Heart left ventricle (tissue), 16 donors: ENCODE measurements around the gene IKZF4. TPM values are rescaled to one million over a fixed set of nuclear protein-coding genes. Genes with fewer than 3 reads are reported as not detected.
A peak's percentile ranks its signal among the peaks of the same experiment; 100 is the strongest.

Experiments
- ATAC-seq, 4 donors: fragments of 200-7000 bp; cut with Tn5 transposase; one replicate each; pipeline ENCODE4 v1.9.1; 2020 to 2022; ENCODE audit warnings: moderate library complexity in 4 of 4, mild to moderate bottlenecking in 3 of 4, moderate number of reproducible peaks in 1 of 4
- DNase-seq, 5 donors: peaks; one replicate each; pipeline ENCODE4 v3.0.0-alpha.2; 2020
- H3K27ac ChIP-seq, 12 donors: fragments of 200-600 bp; sonication (generic) in 4 of 12; one replicate each; pipeline versions ENCODE4 v1.5.0 to v1.8.0; 2016 to 2022; ENCODE audit warnings: mild to moderate bottlenecking in 2 of 12
- H3K27me3 ChIP-seq, 9 donors: fragments of 200-600 bp; sonication (generic) in 2 of 9; one replicate each; pipeline versions ENCODE4 v1.5.1 to v1.8.0; 2016 to 2022; ENCODE audit warnings: mild to moderate bottlenecking in 3 of 9
- H3K36me3 ChIP-seq, 9 donors: fragments of 200-600 bp; sonication (generic) in 2 of 9; one replicate each; pipeline versions ENCODE4 v1.5.0 to v1.8.0; 2018 to 2022; ENCODE audit warnings: mild to moderate bottlenecking in 2 of 9
- H3K4me1 ChIP-seq, 12 donors: fragments of 200-600 bp; sonication (generic) in 4 of 12; one replicate each; pipeline versions ENCODE4 v1.5.0 to v1.8.0; 2016 to 2022; ENCODE audit warnings: mild to moderate bottlenecking in 3 of 12
- H3K4me3 ChIP-seq, 12 donors: fragments of 200-600 bp; sonication (generic) in 4 of 12; one replicate each; pipeline versions ENCODE4 v1.5.0 to v1.8.0; 2017 to 2022; ENCODE audit warnings: mild to moderate bottlenecking in 9 of 12, moderate library complexity in 4 of 12
- H3K9me3 ChIP-seq, 12 donors: fragments of 200-600 bp; sonication (generic) in 4 of 12; one replicate each; pipeline versions ENCODE4 v1.5.0 to v1.8.0; 2016 to 2022; ENCODE audit warnings: mild to moderate bottlenecking in 1 of 12
- CTCF ChIP-seq, 12 donors: fragments of 200-600 bp; sonication (generic) in 4 of 12; IDR thresholded peaks; one replicate each; pipeline versions ENCODE4 v1.5.0 to v1.8.0; 2018 to 2022; ENCODE audit warnings: antibody characterized with exemption in 12 of 12, mild to moderate bottlenecking in 5 of 12
- POLR2A ChIP-seq, 2 donors: fragments of 450-650 bp; IDR thresholded peaks; one replicate each; pipeline ENCODE4 v1.6.1; 2017; ENCODE audit warnings: antibody characterized with exemption in 2 of 2, mild to moderate bottlenecking in 2 of 2, moderate library complexity in 2 of 2
- WGBS, 4 donors: extraction: QIAGEN DNeasy Blood & Tissue Kit in 2 of 4; methylation state at CpG; one replicate each; pipeline versions ENCODE4 v1.1.5 to v1.1.7; 2013 to 2018; 5-methylcytosine and 5-hydroxymethylcytosine counted together
- intact Hi-C, 10 donors: fragments of 100-400 bp; cut with DNase I; formaldehyde crosslinking; loops; one replicate each; pipeline versions ENCODE4 v1.11.1 to v1.14.2; 2022
- polyA plus RNA-seq, 2 donors: library from polyadenylated mRNA; stranded (reverse); fragments of 200-250 nt; gene quantifications; one replicate each; pipeline ENCODE4 v1.2.3, GENCODE V29; 2013
- total RNA-seq, 9 donors: library from RNA; depleted of rRNA in 2 of 9; stranded (reverse); fragments of >200 nt in 2 of 9; fragmentation: NEBNext Ultra II Directional in 3 of 9; extraction: Animal tissue kit (Norgen Biotek cat#: 25700) in 3 of 9; gene quantifications; one replicate each; pipeline versions ENCODE4 v1.1.0 to v1.2.4, GENCODE V29; 2016 to 2023
- donor health status: ischemic (EF 13 %, LVEDD 7.1; RV severe dilation, severe dysfunction).
- donor health status: healthy with polysubstance abuse.
- donor health status: DM: no; HTN: yes; CAD: no.
- donor health status: DM: no; HTN: no; CAD: no.
- donor health status: ischemic (EF 25% LVEDD 6.9; RV normal size, moderate dysfunction).
- donor health status: ischemic (EF 25% LVEDD 5.7; RV mildly dilated, moderate dysfunction).
- donor health status: healthy.
- donor health status: DM: yes; HTN: yes; CAD: no.
- donor health status: ischemic (EF 35%, LVEDD 5.7; RV mildly dilated, moderate dysfunction).
- donor health status: nonischemic (EF 11% LVEDD 7.7; RV severe dilation, severe dysfunction).
- donor health status: DM: yes; HTN: yes; CAD: no.
- donor health status: PGD.
- donor health status: ischemic (EF 29% LVEDD 5.4; RV normal size, mild dysfunction).
- donor health status: nonischemic (EF 23%, LVEDD 6.1; RV moderate dilation, normal function).

The IKZF4 gene
- total and polyA plus RNA-seq, 11 donors, result 2.6 to 10.3 (median 6.8) TPM

- intact Hi-C loops, result loop anchor here in 2 of 10 donors (5.0 kb wide), 3 partner anchors 41 to 156 kb away; partner anchors contain the start of genes DGKA (in 1 of the 2), ORMDL2 (in 1 of the 2), PYM1 (in 1 of the 2) and SARNP (in 1 of the 2)
- peak overlapping the region; percentile 22 to 95 (median 70) for H3K4me3 ChIP-seq
- WGBS, 4 donors, result 0 to 1% (median 1%) methylated on average over 18 of the region's 18 CpGs
- DNase-seq, result no peak
- H3K36me3 ChIP-seq, result peaks cover 0 to 27% (median 0%) of the 10 kb centered on the region in 9 donors
- peak overlapping the region; percentile 76 to 98 (median 92) for H3K27ac ChIP-seq
- peaks cover 0 to 51% (median 30%) of the 10 kb centered on the region in 12 donors for H3K4me1 ChIP-seq
- no peaks in the 10 kb centered on the region for H3K9me3 ChIP-seq
- ATAC-seq, result peak in 1 of 4 donors; percentile 4
- H3K27me3 ChIP-seq, result no peaks in the 10 kb centered on the region
- TF ChIP-seq POLR2A (IDR thresholded peaks at IDR 0.05) (peak in 1 of 2 donors; percentile 75), CTCF (IDR thresholded peaks at IDR 0.05) (no peak)
These were observed 47.8 kb upstream of the IKZF4 start for GRCh38 chr12:55972911-55973598.

- Histone ChIP-seq H3K4me3 (peak within 1 kb of the TSS; percentile 84 to 100 (median 92)), H3K36me3 (peaks cover 0 to 25% (median 0%) of the 10 kb centered on the region in 9 donors), H3K27me3 (no peaks in the 10 kb centered on the region), H3K4me1 (peaks cover 0 to 55% (median 30%) of the 10 kb centered on the region in 12 donors), H3K9me3 (no peaks in the 10 kb centered on the region), H3K27ac (peak within 1 kb of the TSS; percentile 84 to 99 (median 96))
- intact Hi-C loops, result loop anchor here in 2 of 10 donors (5.0 kb wide), 3 partner anchors 41 to 156 kb away; partner anchors contain the start of genes DGKA (in 1 of the 2), ORMDL2 (in 1 of the 2), PYM1 (in 1 of the 2) and SARNP (in 1 of the 2)
- ATAC-seq (peak; percentile 94 to 96 (median 95)), DNase-seq (peak; percentile 98 to 100 (median 100))
- TF ChIP-seq POLR2A (IDR thresholded peaks at IDR 0.05) (peak; percentile 96 to 99), CTCF (IDR thresholded peaks at IDR 0.05) (peak in 8 of 12 donors; percentile 9 to 51 (median 34))
- WGBS, 4 donors, result 0 to 1% (median 0%) methylated on average over 34 to 39 of the region's 39 CpGs
These were observed 47.1 kb upstream of the IKZF4 start, which contains the start of gene RAB5B for GRCh38 chr12:55973599-55974307. TSS of gene RAB5B (plus strand) at chr12:55974078. CDS start at chr12:55986961, 12,883 bp downstream.

GRCh38 chr12:55974308-55974730 lies 46.5 kb upstream of the IKZF4 start:
- peak in 4 of 5 donors; percentile 43 to 65 (median 56) for DNase-seq
- WGBS, 4 donors, result 0 to 1% (median 0%) methylated on average over 15 of the region's 15 CpGs
- H3K4me1 ChIP-seq, result peaks cover 0 to 51% (median 30%) of the 10 kb centered on the region in 12 donors
- H3K36me3 ChIP-seq, result peaks cover 0 to 29% (median under 1%) of the 10 kb centered on the region in 9 donors
- TF ChIP-seq POLR2A (IDR thresholded peaks at IDR 0.05) (no peak), CTCF (IDR thresholded peaks at IDR 0.05) (no peak)
- no peaks in the 10 kb centered on the region for H3K27me3 ChIP-seq
- no peaks in the 10 kb centered on the region for H3K9me3 ChIP-seq
- H3K4me3 ChIP-seq, result peak overlapping the region; percentile 79 to 100 (median 92)
- peak; percentile 6 to 43 (median 32) for ATAC-seq
- intact Hi-C loops, result loop anchor here in 2 of 10 donors (5.0 kb wide), 3 partner anchors 42 to 157 kb away; partner anchors contain the start of genes DGKA (in 1 of the 2), ORMDL2 (in 1 of the 2), PYM1 (in 1 of the 2) and SARNP (in 1 of the 2)
- H3K27ac ChIP-seq, result peak overlapping the region; percentile 78 to 99 (median 94)
